Eye (tissue), 1 donor: ENCODE results near the gene VSTM4.

Experiments used
- DNase-seq: peaks from one replicate; pipeline ENCODE4 v3.0.0-alpha.2; 2015

The VSTM4 gene

GRCh38 chr10:49039409-49039808 is 75.9 kb downstream of the VSTM4 start:
- no peak for DNase-seq

GRCh38 chr10:49038711-49039110 is 76.6 kb downstream of the VSTM4 start:
- no peak for DNase-seq

- DNase-seq: no peak
Observed at GRCh38 chr10:49037187-49037586, 78.1 kb downstream of the VSTM4 start.

- no peak for DNase-seq
Observed at GRCh38 chr10:49036638-49037037, 78.7 kb downstream of the VSTM4 start.

- DNase-seq: no peak
Observed at GRCh38 chr10:49035920-49036319, 79.4 kb downstream of the VSTM4 start.

GRCh38 chr10:49034925-49035324 is 80.4 kb downstream of the VSTM4 start:
- DNase-seq: no peak

- DNase-seq: no peak
Observed at GRCh38 chr10:49033939-49034338, 81.4 kb downstream of the VSTM4 start.

- no peak for DNase-seq
Observed at GRCh38 chr10:49029666-49030065, 85.7 kb downstream of the VSTM4 start.

GRCh38 chr10:49028639-49029038 is 86.7 kb downstream of the VSTM4 start:
- no peak for DNase-seq

- DNase-seq: no peak
Observed at GRCh38 chr10:49025347-49025983, 89.9 kb downstream of the VSTM4 start.

GRCh38 chr10:49024484-49024883 is 90.8 kb downstream of the VSTM4 start:
- no peak for DNase-seq

GRCh38 chr10:49023752-49024151 is 91.6 kb downstream of the VSTM4 start:
- DNase-seq: no peak

- no peak for DNase-seq
Observed at GRCh38 chr10:49023071-49023470, 92.3 kb downstream of the VSTM4 start.

- no peak for DNase-seq
Observed at GRCh38 chr10:49021685-49022084, 93.6 kb downstream of the VSTM4 start.

- DNase-seq: no peak
Observed at GRCh38 chr10:49015700-49016099, 99.6 kb downstream of the VSTM4 start.

GRCh38 chr10:49012603-49013002 is 102.7 kb downstream of the VSTM4 start:
- DNase-seq: no peak

GRCh38 chr10:49011756-49012155 is 103.6 kb downstream of the VSTM4 start:
- DNase-seq: no peak

- DNase-seq: no peak
Observed at GRCh38 chr10:49010865-49011264, 104.5 kb downstream of the VSTM4 start.

GRCh38 chr10:49010295-49010694 is 105.0 kb downstream of the VSTM4 start:
- DNase-seq: no peak

- peak; percentile 47 for DNase-seq
Observed at GRCh38 chr10:49009199-49009979, 105.9 kb downstream of the VSTM4 start.

- DNase-seq: peak; percentile 26
Observed at GRCh38 chr10:49008505-49009198, 106.7 kb downstream of the VSTM4 start.

- no peak for DNase-seq
Observed at GRCh38 chr10:49008091-49008490, 107.2 kb downstream of the VSTM4 start.

GRCh38 chr10:49007129-49007528 is 108.2 kb downstream of the VSTM4 start:
- no peak for DNase-seq

- DNase-seq: no peak
Observed at GRCh38 chr10:49005270-49005669, 110.1 kb downstream of the VSTM4 start.
